ENCODE measurements around the gene EPHX1.
"Not testable (repeated sequence)": the region's sequence is repeated elsewhere in the genome, so short reads cannot be mapped to it uniquely, and the experiment has no call there.

Gene EPHX1

GRCh38 chr1:225883616-225884265, 73.8 kb downstream of the EPHX1 start:
- DNase-seq: no peak

DNA sequence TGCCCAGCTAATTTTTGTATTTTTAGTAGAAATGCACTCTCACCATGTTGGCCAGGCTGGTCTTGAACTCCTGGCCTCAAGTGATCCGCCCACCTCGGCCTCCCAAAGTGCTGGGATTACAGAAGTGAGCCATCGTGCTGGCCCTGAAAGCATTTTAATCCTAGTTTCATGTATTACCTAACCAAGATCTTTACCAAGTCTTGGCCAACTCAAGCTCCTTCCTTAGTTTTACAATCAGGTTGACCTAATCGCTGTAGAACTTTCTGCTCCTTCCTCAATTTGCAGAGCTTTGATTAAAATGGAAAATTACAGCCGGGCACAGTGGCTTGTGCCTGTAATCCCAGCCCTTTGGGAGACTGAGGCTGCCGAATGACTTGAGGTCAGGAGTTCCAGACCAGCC, 75.4 kb downstream of the EPHX1 start:
- no peak for DNase-seq

- DNase-seq: no peak
Measured at GRCh38 chr1:225886159-225887029, 76.5 kb downstream of the EPHX1 start.

DNA sequence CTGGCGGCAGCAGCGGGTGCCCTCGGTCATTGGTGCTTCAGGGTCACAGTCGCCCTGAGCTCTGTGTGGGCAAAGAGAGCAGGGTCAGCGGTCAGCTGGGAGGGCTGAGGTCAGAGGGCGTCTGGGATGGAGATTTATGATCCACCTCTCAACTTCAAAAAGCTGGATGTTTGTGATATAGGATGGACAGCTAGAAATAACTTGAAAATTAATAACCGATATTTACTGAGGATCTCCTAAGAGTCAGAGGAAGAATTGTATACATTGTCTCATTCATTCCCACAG, 77.0 kb downstream of the EPHX1 start:
- no peak for DNase-seq

DNA sequence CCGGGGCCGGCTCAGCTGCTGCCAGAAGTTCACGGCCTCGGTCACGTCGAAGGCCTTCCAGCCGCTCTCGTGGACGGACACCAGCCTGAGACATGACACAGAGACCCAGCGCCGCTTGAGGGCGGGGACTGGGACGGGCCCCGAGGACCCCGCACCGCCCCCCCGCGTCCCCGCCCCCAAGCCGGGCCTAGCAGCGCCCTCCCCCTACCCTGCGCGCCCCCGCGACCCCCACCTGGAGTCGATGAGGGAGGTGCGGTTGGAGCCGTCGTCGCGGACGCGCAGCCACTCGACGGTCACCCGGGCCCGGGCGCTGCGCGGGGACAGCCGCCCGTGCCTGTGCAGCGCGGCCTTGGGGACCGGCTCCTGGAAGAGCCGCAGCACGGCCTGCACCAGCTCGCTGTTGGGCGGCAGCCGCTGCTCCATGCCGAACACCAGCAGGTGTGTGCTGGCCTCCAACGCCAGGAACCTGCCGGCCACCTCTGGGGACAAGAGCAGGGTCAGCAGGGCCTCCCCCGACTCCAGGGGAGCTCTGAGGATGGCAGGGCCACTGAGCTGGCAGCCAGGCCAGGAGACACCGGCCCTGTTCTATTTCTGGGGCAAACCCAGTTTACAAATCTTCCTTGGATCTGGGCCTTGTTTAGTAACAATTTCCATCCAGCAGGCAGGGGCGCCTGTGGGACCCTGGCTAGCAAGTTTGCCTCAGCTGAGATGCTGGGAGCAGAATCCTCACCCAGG, 77.8 kb downstream of the EPHX1 start:
- DNase-seq: not testable (repeated sequence)

DNA sequence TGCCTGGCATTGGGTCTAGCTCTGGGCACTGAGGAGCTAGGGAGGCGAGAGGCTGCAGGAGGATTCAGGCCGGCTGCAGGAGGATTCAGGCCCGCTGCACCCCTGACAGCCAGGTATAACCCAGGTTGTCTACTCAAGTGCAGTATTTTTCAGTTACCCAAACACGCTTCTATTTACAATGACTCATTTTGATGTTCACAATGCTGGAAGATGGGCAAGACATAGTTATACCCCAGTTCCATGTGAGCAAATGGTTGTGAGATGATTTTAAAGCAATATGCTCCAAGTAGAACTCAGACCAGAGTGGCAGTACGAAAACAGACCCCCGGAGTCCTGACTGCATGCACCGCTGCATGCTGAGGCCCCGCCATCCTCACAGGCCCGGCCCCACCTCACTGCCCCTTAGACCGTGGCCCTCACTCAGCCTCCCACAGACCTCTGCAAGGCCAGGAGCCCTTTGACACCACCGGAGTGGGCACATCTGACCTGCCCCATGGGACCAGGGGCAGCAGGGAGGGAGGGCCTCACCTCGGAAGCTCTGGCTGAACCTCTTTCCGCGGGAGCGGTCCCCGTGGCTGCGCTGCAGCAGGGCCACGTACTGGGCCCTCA, 78.5 kb downstream of the EPHX1 start:
- no peak for DNase-seq

GRCh38 chr1:225888898-225889601, 79.1 kb downstream of the EPHX1 start, which contains the start of gene LEFTY1:
LEFTY1 (minus strand) TSS chr1:225889146; CDS start chr1:225889066, 80 bp downstream.
- no peak for DNase-seq

DNA sequence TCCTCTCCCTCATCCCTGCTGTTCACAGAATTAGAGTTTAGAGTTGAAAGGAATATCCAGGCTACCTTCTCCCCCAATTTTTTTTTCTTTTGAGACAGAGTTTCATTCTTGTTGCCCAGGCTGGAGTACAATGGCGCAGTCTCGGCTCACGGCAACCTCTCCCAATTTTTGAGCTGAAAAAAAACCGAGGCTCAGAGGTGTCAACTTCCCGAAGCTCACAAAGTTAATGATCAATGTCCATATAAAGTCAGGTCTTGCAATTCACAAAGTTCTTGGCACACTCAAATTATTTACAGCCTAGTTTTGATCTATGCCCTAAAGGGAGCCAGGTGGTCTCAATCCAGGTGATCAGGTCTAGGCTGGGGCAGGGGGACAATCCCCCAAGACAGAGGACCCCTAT, 79.8 kb downstream of the EPHX1 start:
- no peak for DNase-seq

- DNase-seq: no peak
Measured at GRCh38 chr1:225890346-225891228, 80.7 kb downstream of the EPHX1 start.

DNA sequence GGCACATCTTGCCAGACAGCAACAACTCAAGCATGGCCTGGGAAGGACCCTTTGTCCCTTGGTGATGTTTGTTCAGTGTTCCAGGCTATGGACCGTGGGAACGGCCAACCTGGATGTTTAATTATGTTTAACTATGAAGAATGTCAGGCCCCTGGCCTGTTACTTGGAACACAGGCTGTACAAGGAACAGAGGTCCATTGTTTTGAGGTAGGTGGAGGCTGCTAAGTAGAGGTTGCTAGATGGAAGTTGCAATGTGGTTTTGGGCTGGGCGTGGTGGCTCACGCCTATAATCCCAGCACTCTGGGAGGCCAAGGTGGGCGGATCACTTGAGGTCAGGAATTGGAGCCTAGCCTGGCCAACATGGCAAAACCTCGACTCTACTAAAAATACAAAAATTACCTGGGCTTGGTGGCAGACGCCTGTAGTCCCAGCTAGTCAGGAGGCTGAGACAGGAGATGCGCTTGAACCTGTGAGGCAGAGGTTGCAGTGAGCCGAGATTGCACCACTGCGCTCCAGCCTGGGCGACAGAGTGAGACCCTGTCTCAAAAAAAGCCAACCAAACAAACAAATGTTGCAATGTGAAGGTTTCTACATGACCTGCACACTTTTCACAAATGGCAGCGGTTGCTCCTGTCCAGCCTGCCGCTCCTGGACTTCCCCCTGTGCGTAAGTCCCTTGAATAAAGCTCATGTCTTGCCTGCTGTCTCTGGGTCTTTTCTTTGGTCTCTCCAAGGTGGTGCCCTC, 81.5 kb downstream of the EPHX1 start:
- no peak for DNase-seq

- no peak for DNase-seq
Measured at GRCh38 chr1:225892307-225892706, 82.4 kb downstream of the EPHX1 start.
